ENCODE results near the gene ATP5MC2.

The ATP5MC2 gene

GRCh38 chr12:53695152-53696145, 19.6 kb upstream of the ATP5MC2 start:
- no peak for TF ChIP-seq CTCF (IDR thresholded peaks at IDR 0.05; ENCODE audit: extremely low read depth, insufficient read depth, missing control alignments)
- in situ Hi-C loops (cut with MboI; ENCODE audit: low pct_unique_long_range_greater_than_20kb, low sequenced_read_pairs, unreplicated experiment): no loop called here
- no peak for DNase-seq (ENCODE audit: low spot score)

DNA sequence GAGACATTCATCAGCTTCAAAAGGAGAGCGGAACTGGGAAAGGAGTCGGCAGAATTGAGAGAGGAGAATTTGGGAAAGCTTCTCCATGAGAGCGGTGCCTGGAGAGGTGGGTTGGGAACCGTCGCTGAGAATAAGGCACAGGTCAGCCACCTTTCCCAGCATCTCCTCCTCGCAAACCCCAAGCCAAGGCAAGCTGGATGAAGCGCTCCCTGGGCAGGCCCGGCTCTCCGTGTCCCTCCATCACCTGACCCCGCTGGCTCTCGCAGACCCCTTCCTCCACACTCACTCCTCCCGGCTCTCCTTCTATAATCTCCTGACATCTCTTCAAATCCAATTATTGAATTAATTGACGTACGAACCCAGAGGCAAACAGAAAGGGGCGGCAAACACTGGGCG, 18.9 kb upstream of the ATP5MC2 start:
- DNase-seq (ENCODE audit: low spot score): no peak
- no peak for TF ChIP-seq CTCF (IDR thresholded peaks at IDR 0.05; ENCODE audit: extremely low read depth, insufficient read depth, missing control alignments)
- in situ Hi-C loops (cut with MboI; ENCODE audit: low pct_unique_long_range_greater_than_20kb, low sequenced_read_pairs, unreplicated experiment): no loop called here

GRCh38 chr12:53688134-53688533, 12.3 kb upstream of the ATP5MC2 start:
- TF ChIP-seq CTCF (IDR thresholded peaks at IDR 0.05; ENCODE audit: extremely low read depth, insufficient read depth, missing control alignments): no peak
- in situ Hi-C loops (cut with MboI; ENCODE audit: low pct_unique_long_range_greater_than_20kb, low sequenced_read_pairs, unreplicated experiment): no loop called here
- DNase-seq (ENCODE audit: low spot score): no peak

DNA sequence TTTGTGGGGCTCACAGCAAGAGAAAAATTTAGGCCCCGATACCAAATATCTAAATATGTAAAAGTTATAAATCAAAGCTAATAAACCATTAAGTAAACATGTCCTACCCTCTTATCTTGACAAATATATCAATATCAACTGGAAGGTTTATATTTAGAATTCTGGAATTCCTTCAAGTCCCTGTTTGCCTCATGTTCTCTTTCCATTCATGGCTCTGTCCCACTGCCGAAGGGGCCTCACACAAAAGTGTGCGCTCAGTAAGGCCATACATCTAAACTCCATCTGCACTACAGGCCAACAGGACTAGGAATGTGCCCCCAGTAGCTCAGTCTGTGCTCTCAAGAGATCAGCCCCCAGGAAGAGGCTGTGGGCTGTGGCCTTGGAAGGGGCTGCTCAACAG, 10.6 kb upstream of the ATP5MC2 start:
- no peak for TF ChIP-seq CTCF (IDR thresholded peaks at IDR 0.05; ENCODE audit: extremely low read depth, insufficient read depth, missing control alignments)
- in situ Hi-C loops (cut with MboI; ENCODE audit: low pct_unique_long_range_greater_than_20kb, low sequenced_read_pairs, unreplicated experiment): no loop called here
- no peak for DNase-seq (ENCODE audit: low spot score)

DNA sequence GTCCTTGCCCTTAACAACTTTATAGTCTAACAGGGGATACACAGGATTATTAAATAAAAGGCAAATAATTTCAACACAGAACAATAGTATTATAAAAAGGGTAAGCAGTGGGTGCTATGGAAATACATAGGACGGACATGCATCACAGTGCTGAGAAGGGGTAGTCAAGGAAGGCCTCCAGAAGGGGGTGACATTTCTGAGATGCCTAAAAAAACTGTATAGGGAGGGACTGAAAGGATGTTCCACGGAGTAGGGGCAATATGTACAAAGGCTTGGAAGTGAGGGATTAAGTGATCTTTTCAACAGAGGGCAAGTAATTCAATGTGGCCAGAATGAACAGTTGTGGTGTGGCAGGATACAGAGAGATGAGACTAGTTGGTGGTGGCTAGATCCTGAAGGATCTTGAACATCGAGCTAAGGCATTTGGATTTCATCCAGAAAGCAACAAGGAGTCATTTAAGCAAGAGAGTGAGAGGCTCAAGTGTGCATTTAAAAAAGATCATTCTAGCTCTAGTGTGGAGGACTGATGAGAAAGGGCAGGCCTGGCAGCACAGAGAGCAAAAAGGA, 8.9 kb upstream of the ATP5MC2 start:
- DNase-seq (ENCODE audit: low spot score): no peak
- in situ Hi-C loops (cut with MboI; ENCODE audit: low pct_unique_long_range_greater_than_20kb, low sequenced_read_pairs, unreplicated experiment): no loop called here
- no peak for TF ChIP-seq CTCF (IDR thresholded peaks at IDR 0.05; ENCODE audit: extremely low read depth, insufficient read depth, missing control alignments)

DNA sequence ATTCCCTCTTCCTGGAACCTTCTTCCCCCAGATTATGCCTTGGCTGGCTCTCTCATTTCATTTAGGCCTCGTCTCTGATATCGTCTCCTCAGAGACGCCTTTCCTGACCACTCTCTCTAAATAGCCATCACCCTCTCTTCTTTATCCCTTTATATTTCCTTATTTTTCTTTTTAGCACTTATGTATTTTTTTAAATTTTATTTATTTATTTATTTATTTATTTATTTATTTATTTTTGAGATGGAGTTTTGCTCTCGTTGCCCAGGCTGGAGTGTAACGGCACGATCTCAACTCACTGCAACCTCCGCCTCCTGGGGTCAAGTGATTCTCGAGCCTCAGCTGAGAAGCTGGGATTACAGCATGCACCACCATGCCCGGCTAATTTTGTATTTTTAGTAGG, 8.1 kb upstream of the ATP5MC2 start:
- in situ Hi-C loops (cut with MboI; ENCODE audit: low pct_unique_long_range_greater_than_20kb, low sequenced_read_pairs, unreplicated experiment): no loop called here
- no peak for TF ChIP-seq CTCF (IDR thresholded peaks at IDR 0.05; ENCODE audit: extremely low read depth, insufficient read depth, missing control alignments)

More for the DNA sequence above, 8.1 kb upstream of the ATP5MC2 start:
- no peak for DNase-seq (ENCODE audit: low spot score)

All from GM13977 (cell line).